HG03108 (cell line): Measurements from ENCODE around the gene P2RY11.

Experiments
- ATAC-seq: cut with Tn5 transposase; IDR thresholded peaks from one replicate; pipeline ENCODE4 v1.9.1; 2021; ENCODE audit warnings: moderate library complexity; ENCODE audit not compliant: unreplicated experiment

The P2RY11 gene

DNA sequence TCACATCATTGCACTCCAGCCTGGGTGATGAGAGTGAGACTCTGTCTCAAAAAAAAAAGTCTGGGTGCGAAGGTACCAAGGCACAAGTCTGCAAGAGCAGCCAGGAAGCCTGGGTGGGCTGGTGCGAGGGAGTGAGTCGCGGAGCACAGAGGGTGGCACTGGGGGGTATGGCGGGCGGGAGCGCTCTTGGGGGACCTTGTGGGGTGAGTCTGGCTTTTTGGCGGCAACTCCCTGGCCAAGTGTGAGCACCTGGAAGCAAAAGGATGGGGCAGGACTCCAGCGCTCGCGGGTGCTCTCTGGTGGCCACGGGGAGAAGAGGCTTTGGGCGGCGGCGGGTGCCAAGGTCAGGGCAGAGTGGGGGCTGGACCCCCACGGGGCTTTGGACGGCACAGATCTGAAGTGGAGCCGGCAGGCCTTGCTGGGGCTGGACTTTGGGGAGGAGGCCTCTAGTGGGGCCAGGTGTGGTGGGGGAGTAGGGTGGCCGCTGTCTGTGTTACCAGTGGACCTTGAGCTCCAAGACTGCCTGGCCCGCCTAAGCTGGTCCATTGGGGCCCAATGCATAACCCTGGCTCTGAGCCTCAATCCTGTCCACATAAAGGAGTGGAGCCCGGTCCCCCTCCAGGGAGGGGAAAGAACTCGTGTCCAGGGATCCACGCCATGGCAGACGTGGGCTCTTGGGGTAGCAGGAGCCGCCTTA lies 1.6 kb downstream of the P2RY11 start:
- no peak for ATAC-seq

DNA sequence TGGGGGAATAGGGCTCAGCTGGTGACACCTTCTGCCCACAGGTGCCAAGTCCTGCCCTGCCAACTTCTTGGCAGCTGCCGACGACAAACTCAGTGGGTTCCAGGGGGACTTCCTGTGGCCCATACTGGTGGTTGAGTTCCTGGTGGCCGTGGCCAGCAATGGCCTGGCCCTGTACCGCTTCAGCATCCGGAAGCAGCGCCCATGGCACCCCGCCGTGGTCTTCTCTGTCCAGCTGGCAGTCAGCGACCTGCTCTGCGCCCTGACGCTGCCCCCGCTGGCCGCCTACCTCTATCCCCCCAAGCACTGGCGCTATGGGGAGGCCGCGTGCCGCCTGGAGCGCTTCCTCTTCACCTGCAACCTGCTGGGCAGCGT lies 2.1 kb downstream of the P2RY11 start:
- no peak for ATAC-seq

DNA sequence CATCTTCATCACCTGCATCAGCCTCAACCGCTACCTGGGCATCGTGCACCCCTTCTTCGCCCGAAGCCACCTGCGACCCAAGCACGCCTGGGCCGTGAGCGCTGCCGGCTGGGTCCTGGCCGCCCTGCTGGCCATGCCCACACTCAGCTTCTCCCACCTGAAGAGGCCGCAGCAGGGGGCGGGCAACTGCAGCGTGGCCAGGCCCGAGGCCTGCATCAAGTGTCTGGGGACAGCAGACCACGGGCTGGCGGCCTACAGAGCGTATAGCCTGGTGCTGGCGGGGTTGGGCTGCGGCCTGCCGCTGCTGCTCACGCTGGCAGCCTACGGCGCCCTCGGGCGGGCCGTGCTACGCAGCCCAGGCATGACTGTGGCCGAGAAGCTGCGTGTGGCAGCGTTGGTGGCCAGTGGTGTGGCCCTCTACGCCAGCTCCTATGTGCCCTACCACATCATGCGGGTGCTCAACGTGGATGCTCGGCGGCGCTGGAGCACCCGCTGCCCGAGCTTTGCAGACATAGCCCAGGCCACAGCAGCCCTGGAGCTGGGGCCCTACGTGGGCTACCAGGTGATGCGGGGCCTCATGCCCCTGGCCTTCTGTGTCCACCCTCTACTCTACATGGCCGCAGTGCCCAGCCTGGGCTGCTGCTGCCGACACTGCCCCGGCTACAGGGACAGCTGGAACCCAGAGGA lies 2.6 kb downstream of the P2RY11 start:
- no peak for ATAC-seq

DNA sequence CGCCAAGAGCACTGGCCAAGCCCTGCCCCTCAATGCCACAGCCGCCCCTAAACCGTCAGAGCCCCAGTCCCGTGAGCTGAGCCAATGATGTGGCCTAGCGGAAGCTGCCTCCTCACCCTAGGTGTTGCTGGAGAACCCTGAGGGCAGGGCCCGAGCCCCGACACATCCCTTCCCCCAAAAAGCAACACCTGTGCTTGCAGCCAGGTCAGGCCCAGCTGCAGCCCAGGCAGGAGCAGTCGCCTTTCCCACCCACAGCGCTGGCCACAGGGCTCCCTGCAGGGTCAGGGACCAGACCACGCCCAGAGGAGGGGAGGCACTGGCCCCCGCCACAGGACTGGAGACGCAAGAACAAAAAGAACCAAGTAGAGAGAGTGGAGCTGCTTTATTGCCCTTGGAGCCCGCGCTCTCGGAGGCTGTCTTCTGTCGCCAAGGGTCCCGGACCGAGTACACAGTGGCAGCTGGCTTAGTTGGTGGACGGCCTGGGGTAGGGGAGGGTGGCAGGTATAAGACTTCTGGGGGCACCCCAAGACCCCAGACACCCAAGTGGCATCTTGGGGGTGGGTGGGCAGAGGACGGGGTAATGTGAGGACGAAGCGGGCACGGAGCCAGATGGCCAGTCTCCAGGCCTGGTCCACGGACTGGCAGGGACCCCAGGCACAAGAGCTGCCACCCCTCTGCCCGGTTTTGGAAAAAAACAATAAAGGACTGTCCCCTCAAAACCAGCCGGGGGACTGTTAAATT lies 3.3 kb downstream of the P2RY11 start:
- ATAC-seq: no peak

- no peak for ATAC-seq
Measured at GRCh38 chr19:10115392-10116084, 4.0 kb downstream of the P2RY11 start.

GRCh38 chr19:10116085-10116865 lies 4.8 kb downstream of the P2RY11 start:
- no peak for ATAC-seq

- ATAC-seq: no peak
Measured at GRCh38 chr19:10116866-10117616, 5.5 kb downstream of the P2RY11 start.

- no peak for ATAC-seq
Measured at GRCh38 chr19:10118960-10119359, 7.5 kb downstream of the P2RY11 start.

- ATAC-seq: no peak
Measured at GRCh38 chr19:10120538-10121189, 9.2 kb downstream of the P2RY11 start.

DNA sequence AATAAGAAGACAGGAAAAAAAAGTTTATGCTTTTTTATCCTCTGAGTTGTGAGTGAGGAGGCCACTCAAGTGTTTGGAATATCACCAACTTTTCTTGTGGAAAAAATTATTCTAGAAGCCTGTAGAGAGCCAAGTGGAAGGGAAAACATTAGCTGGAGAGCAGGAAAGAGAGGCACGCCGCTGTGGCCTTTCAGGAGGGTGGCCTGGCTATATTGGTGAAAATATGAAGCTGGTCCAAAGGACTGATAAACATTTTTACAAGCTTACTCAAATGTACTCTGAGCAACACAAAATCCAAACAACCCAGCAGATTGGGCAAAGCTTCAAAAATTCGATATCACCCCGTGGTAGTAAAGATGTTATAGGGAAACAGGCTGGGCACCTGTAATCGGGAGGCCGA lies 10.6 kb downstream of the P2RY11 start:
- ATAC-seq: no peak

GRCh38 chr19:10124429-10124828 lies 12.9 kb downstream of the P2RY11 start:
- ATAC-seq: no peak

GRCh38 chr19:10126213-10126639 lies 14.7 kb downstream of the P2RY11 start:
- no peak for ATAC-seq

- ATAC-seq: no peak
Measured at GRCh38 chr19:10132905-10133304, 21.4 kb downstream of the P2RY11 start.

GRCh38 chr19:10133596-10133995 lies 22.1 kb downstream of the P2RY11 start:
- ATAC-seq: no peak

- ATAC-seq: no peak
Measured at GRCh38 chr19:10134040-10134439, 22.5 kb downstream of the P2RY11 start.

DNA sequence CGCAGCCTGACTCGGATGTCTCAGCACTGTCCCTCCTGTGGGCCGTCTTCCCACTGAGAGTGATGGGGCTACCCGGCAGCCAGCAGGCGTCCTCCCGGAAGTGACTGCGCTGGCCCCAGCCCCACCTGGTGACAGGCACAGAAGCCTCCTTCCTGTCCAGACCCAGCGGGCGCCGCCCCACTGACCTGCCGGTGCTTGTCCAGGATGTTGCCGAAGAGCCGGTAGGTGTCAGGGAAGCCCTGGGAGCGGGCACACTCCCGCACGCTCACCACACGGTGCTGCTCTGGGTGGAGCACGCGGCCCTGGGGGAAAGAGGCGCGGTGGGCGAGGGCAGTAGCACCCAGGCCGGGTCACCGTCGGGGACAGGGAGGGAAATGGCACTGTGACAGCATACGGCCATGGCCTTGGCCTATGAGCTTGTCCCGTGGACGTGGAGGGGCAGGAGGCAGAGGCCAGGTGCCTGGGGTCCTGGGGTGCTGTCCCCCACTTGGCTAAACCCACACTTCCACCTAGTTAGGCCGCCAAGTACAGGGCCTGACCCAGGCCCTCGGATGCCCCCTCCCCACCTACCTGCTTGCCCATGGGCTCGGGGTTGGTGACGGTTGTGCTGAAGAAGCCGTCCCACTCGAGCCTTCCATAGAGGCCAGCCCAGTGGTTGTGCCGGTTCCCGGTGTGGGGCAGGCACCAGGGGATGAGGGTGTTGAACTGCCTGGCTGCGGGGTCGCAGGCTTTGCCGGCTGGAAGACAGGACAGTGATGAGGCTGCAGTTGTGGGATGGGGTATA lies 24.2 kb downstream of the P2RY11 start:
- ATAC-seq: no peak

- ATAC-seq: no peak
Measured at GRCh38 chr19:10136936-10137335, 25.4 kb downstream of the P2RY11 start.
